GM12892 (cell line): Measurements from ENCODE around the gene DTD1.

Experiments
- POLR2A ChIP-seq: IDR thresholded peaks from 2 replicates; pipeline ENCODE4 v1.6.1; 2011; ENCODE audit warnings: low read depth, low read length, control low read depth
- POLR2AphosphoS5 ChIP-seq: IDR thresholded peaks from 2 replicates; pipeline ENCODE4 v1.6.1; 2011; ENCODE audit warnings: low read depth, low read length, control low read depth
- TAF1 ChIP-seq: IDR thresholded peaks from 2 replicates; pipeline ENCODE4 v1.6.1; 2011; ENCODE audit warnings: low read depth, mild to moderate bottlenecking, control low read depth, low read length, borderline replicate concordance

GRCh38 chr20:18613553-18613952 lies 25.7 kb downstream of the DTD1 start:
- no peak for TF ChIP-seq POLR2A
- no peak for TF ChIP-seq TAF1
- no peak for TF ChIP-seq POLR2AphosphoS5
